GM12878 (cell line): ENCODE measurements around the gene CPNE4. TPM values are rescaled to one million over a fixed set of nuclear protein-coding genes. Genes with fewer than 3 reads are reported as not detected.

Experiments
- ATAC-seq: fragments of 200-7000 bp; cut with Tn5 transposase; 3 replicates; pipeline ENCODE4 v1.9.1; 2020; ENCODE audit warnings: mild to moderate bottlenecking, moderate library complexity
- BruUV-seq: library from RNA; stranded (reverse); fragments of 400-500 nt; replicated peaks from 2 replicates; lab custom pipeline; 2021; lab: Mats Ljungman, UMichigan
- CTCF ChIA-PET: fragments of 300-600 bp; sonication (Branson Sonifier 250); formaldehyde crosslinking; extraction: SDS; loops from one replicate; lab custom pipeline; 2021; ENCODE audit warnings: inconsistent platforms; lab: Yijun Ruan, JAX
- POLR2A ChIA-PET: fragments of 350-600 bp; formaldehyde crosslinking; extraction: SDS; loops from one replicate; lab custom pipeline; 2021; ENCODE audit warnings: inconsistent platforms; lab: Charles Lee
- RAD21 ChIA-PET: fragments of 300-600 bp; sonication (Branson Sonifier 250); formaldehyde crosslinking; loops from one replicate; lab custom pipeline; 2023; ENCODE audit warnings: antibody characterized with exemption; ENCODE audit not compliant: unreplicated experiment; lab: Charles Lee
- SMC1A ChIA-PET: fragments of 300-600 bp; sonication (Branson Sonifier 250); formaldehyde crosslinking; loops from one replicate; lab custom pipeline; 2023; ENCODE audit not compliant: unreplicated experiment, uncharacterized antibody; lab: Charles Lee
- DNase-seq: peaks from one replicate; pipeline ENCODE4 v3.0.0-alpha.2; 2011; ENCODE audit warnings: low read depth, low spot score
- FAIRE-seq: peaks from 3 replicates; lab custom pipeline; 2011; peaks lifted over from hg19 to GRCh38; lab: Jason Lieb, UNC
- H2AFZ ChIP-seq: 2 replicates; pipeline ENCODE4 v1.6.0; 2011; ENCODE audit warnings: low read depth, low read length, control low read depth; ENCODE audit not compliant: control insufficient read depth
- H3K27ac ChIP-seq: 2 replicates; pipeline ENCODE4 v1.5.1; 2011; ENCODE audit warnings: control low read depth; ENCODE audit not compliant: control insufficient read depth, insufficient read depth
- H3K27me3 ChIP-seq, 2 experiments: replicated peaks in 1 of 2; 2 replicates each; pipeline versions ENCODE4 v1.6.0 to v1.6.1; 2011; ENCODE audit warnings: low read length in 1 of 2; ENCODE audit not compliant: control insufficient read depth in 2 of 2, insufficient read depth in 2 of 2
- H3K36me3 ChIP-seq, 2 experiments: 2 replicates each; pipeline ENCODE4 v1.5.1; 2011; ENCODE audit warnings: low read length in 1 of 2; ENCODE audit not compliant: control insufficient read depth in 2 of 2, insufficient read depth in 2 of 2
- H3K4me1 ChIP-seq: 2 replicates; pipeline ENCODE4 v1.6.1; 2011; ENCODE audit warnings: mild to moderate bottlenecking, low read length, moderate library complexity, mixed read lengths; ENCODE audit not compliant: control insufficient read depth, insufficient read depth
- H3K4me2 ChIP-seq: 2 replicates; pipeline ENCODE4 v1.6.0; 2011; ENCODE audit warnings: control low read depth; ENCODE audit not compliant: control insufficient read depth, insufficient read depth
- H3K4me3 ChIP-seq: fragments of 200-600 bp; sonication (generic); 2 replicates; pipeline ENCODE4 v1.5.1; 2016
- H3K79me2 ChIP-seq: 2 replicates; pipeline ENCODE4 v1.6.0; 2011; ENCODE audit warnings: low read length; ENCODE audit not compliant: control insufficient read depth, insufficient read depth
- H3K9ac ChIP-seq: 2 replicates; pipeline ENCODE4 v1.8.0; 2011; ENCODE audit warnings: low read length, control low read depth, mixed read lengths; ENCODE audit not compliant: control insufficient read depth, insufficient read depth
- H3K9me3 ChIP-seq: replicated peaks from 3 replicates; pipeline ENCODE4 v1.5.1; 2011; ENCODE audit warnings: mild to moderate bottlenecking, low read length; ENCODE audit not compliant: control insufficient read depth, insufficient read depth
- H4K20me1 ChIP-seq: 2 replicates; pipeline ENCODE4 v1.6.0; 2011; ENCODE audit not compliant: control insufficient read depth, insufficient read depth
- CEBPB ChIP-seq, 2 experiments: fragments of 150-350 bp in 1 of 2; IDR thresholded peaks; 2 replicates each; pipeline ENCODE4 v1.6.1; 2012 to 2014; ENCODE audit warnings: low read depth in 2 of 2, low read length in 2 of 2, borderline replicate concordance in 1 of 2, inconsistent platforms in 1 of 2
- CREB1 ChIP-seq: IDR thresholded peaks from 2 replicates; pipeline ENCODE4 v1.6.1; 2012; ENCODE audit warnings: low read depth, mild to moderate bottlenecking, inconsistent platforms
- CUX1 ChIP-seq: IDR thresholded peaks from 2 replicates; pipeline ENCODE4 v1.6.1; 2012; ENCODE audit warnings: improper control_type of control experiment, low read depth, low read length; ENCODE audit not compliant: insufficient replicate concordance
- HCFC1 ChIP-seq: fragments of 150-350 bp; IDR thresholded peaks from 2 replicates; pipeline ENCODE4 v1.6.1; 2014; ENCODE audit warnings: low read length
- NR2F1 ChIP-seq: fragments of 450-650 bp; conservative IDR thresholded peaks from 2 replicates; pipeline ENCODE4 v1.6.1; 2017; ENCODE audit warnings: mild to moderate bottlenecking
- RB1 ChIP-seq: fragments of 450-650 bp; formaldehyde crosslinking; IDR thresholded peaks from 2 replicates; pipeline ENCODE4 v1.6.1; 2017; ENCODE audit warnings: mild to moderate bottlenecking, borderline replicate concordance
- ZBTB11 ChIP-seq: fragments of 450-650 bp; formaldehyde crosslinking; IDR thresholded peaks from 2 replicates; pipeline ENCODE4 v1.5.0; 2022; ENCODE audit warnings: mild to moderate bottlenecking, missing genetic modification characterization
- WGBS: methylation state at CpG from one replicate; pipeline ENCODE4 v1.1.6; 2016; ENCODE audit warnings: low lambda C conversion rate; ENCODE audit not compliant: insufficient replicate concordance, insufficient coverage; ENCODE audit errors: missing lambda C conversion rate; 5-methylcytosine and 5-hydroxymethylcytosine counted together
- in situ Hi-C: fragments of 300-500 bp; cut with MboI; formaldehyde crosslinking; loops from 9 replicates; pipeline ENCODE4 v1.14.3; 2018; ENCODE audit warnings: mixed read lengths
- intact Hi-C: fragments of 100-400 bp; cut with micrococcal nuclease; formaldehyde crosslinking; loops from one replicate; pipeline ENCODE4 v1.14.2; 2022; ENCODE audit not compliant: unreplicated experiment
- polyA plus RNA-seq, 11 experiments: library from polyadenylated mRNA; depleted of rRNA in 4 of 11; unstranded in 6 of 11; stranded (reverse) in 5 of 11; fragments of >200 nt; fragmentation: Nextera tagmentation in 4 of 11; fragmentation: Illumina TruSeq in 1 of 11; extraction: Ambion mirVana in 4 of 11; extraction: Trizol in 1 of 11; gene quantifications; 1 replicate in 1 of 11; 2 replicates in 10 of 11; pipeline versions ENCODE4 v1.2.1 to v1.2.3, GENCODE V29; 2011 to 2016; ENCODE audit warnings: inconsistent platforms in 2 of 11, missing spikeins in 2 of 11, low read depth in 1 of 11
- total RNA-seq, 4 experiments: library from RNA; depleted of rRNA in 3 of 4; stranded (reverse); fragments of >200 nt in 3 of 4; fragmentation: Illumina TruSeq in 1 of 4; extraction: Trizol in 1 of 4; gene quantifications; 2 replicates each; pipeline versions ENCODE4 v1.2.1 to v1.2.3, GENCODE V29; 2013 to 2021

The CPNE4 gene
- total and polyA plus RNA-seq, 10 of the 15 experiments (the other 5 are each of a cell fraction or from before 2014, with no cell fraction given), result 0.17 to 1.9 (median 0.48) TPM; not detected in 1

- TF ChIP-seq HCFC1 (no peak), NR2F1 (no peak)
- ATAC-seq (no peak), FAIRE-seq (no peak), DNase-seq (no peak)
- 48% methylated on average over 2 of the region's 2 CpGs for WGBS
- ChIA-PET SMC1A (interaction anchor here (0.9 to 1.5 kb wide), 2 partner anchors 10 to 13 kb away, joined by 3 to 7 read pairs; no protein-coding TSS in a partner anchor), CTCF (interaction anchor here (2.4 kb wide), 1 partner anchor 10 kb away, joined by 7 read pairs; no protein-coding TSS in a partner anchor), RAD21 (no interaction called here), POLR2A (no interaction called here)
- intact Hi-C loops, result no loop called here
- Histone ChIP-seq H3K4me1 (peaks cover 7% of the 10 kb centered on the region; the same call in 1 of the 2 replicates), H3K79me2 (no peaks in the 10 kb centered on the region), H2AFZ (no peak overlapping the region), H3K36me3 (no peaks in the 10 kb centered on the region), H3K9me3 (no peaks in the 10 kb centered on the region), H3K9ac (no peak overlapping the region), H3K27ac (no peak overlapping the region), H3K4me2 (no peak overlapping the region), H3K27me3 (no peaks in the 10 kb centered on the region), H4K20me1 (no peaks in the 10 kb centered on the region), H3K4me3 (no peak overlapping the region)
- no TSS peak for BruUV-seq
- in situ Hi-C loops, result no loop called here
Observed at GRCh38 chr3:131702146-131702545, 332.7 kb downstream of the CPNE4 start.

- no peak overlapping the region for H3K4me3 ChIP-seq
- H3K79me2 ChIP-seq, result no peaks in the 10 kb centered on the region
- ChIA-PET POLR2A (no interaction called here), CTCF (interaction anchor here (2.4 kb wide), 1 partner anchor 9 kb away, joined by 7 read pairs; no protein-coding TSS in a partner anchor), SMC1A (interaction anchor here (0.9 to 1.5 kb wide), 2 partner anchors 9 to 12 kb away, joined by 3 to 7 read pairs; no protein-coding TSS in a partner anchor), RAD21 (no interaction called here)
- no peaks in the 10 kb centered on the region for H3K27me3 ChIP-seq
- peaks cover 7% of the 10 kb centered on the region; the same call in 1 of the 2 replicates for H3K4me1 ChIP-seq
- no peak overlapping the region for H3K9ac ChIP-seq
- no peak overlapping the region for H2AFZ ChIP-seq
- H4K20me1 ChIP-seq, result no peaks in the 10 kb centered on the region
- 76% methylated on average over 2 of the region's 2 CpGs for WGBS
- FAIRE-seq (no peak), ATAC-seq (no peak), DNase-seq (no peak)
- no peak for TF ChIP-seq CUX1
- TF ChIP-seq RB1, result no peak
- no peak for TF ChIP-seq CEBPB (IDR thresholded peaks at IDR 0.05; ENCODE audit: borderline replicate concordance in 1 of 2, low read depth in 2 of 2, low read length in 2 of 2)
- no peak for TF ChIP-seq CREB1
- TF ChIP-seq ZBTB11 (CRISPR knock-in tag), result no peak
- intact Hi-C loops, result no loop called here
- BruUV-seq, result no TSS peak
- no peaks in the 10 kb centered on the region for H3K9me3 ChIP-seq
- no peaks in the 10 kb centered on the region for H3K36me3 ChIP-seq
- no peak overlapping the region for H3K27ac ChIP-seq
- in situ Hi-C loops, result no loop called here
- no peak overlapping the region for H3K4me2 ChIP-seq
Observed at GRCh38 chr3:131701153-131701770, 333.6 kb downstream of the CPNE4 start.
